Measurements from ENCODE around the gene CMSS1.

DNA sequence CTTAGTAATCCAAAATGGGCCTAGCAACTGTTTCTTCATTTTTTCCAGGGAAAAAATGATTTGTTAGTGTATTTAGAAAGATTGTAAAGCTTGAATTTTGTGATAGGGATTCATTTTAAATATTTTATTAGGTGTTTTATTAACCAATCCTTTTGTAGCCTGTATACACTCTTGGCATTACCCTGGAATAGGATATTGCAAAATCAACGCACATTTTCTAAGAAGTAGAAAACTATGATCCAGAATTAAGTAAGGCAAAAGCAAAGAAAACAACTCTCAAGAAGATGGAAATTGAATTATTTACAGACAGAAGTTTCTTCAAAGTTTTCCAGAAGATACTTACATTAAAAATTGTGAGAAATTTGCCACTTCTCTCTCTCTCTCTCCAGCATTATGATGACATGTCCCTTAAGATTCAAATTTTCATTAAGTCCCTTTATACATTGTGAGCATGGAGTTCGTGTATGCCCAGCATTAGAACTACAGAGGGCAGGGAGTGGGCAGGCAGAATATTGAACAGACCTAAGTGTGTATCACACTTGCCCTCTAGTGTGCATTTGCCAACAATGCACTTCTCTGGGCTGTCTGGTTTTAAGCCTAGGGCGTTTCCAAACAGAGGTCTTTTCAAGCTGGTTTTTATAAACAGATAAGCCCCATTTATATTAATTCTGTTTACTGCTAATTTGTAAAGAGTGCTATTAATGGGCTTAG is 28.5 kb upstream of the CMSS1 start:
- TF ChIP-seq CSDC2 (CRISPR knock-in tag; IDR thresholded peaks at IDR 0.05) (no peak), PATZ1 (CRISPR knock-in tag; IDR thresholded peaks at IDR 0.05; ENCODE audit: borderline replicate concordance) (no peak)

Measured in SK-N-SH treated with all-trans-retinoic acid at 6 μM for 48 hours (cell line).